Suprapubic skin (tissue), 4 donors: Measurements from ENCODE around the gene SLC25A42. TPM values are rescaled to one million over a fixed set of nuclear protein-coding genes. Genes with fewer than 3 reads are reported as not detected.

Experiments
- DNase-seq, 2 donors: peaks; one replicate each; pipeline ENCODE4 v3.0.0-alpha.2; 2019; ENCODE audit warnings: low spot score in 2 of 2
- H3K27ac ChIP-seq: fragments of 200-600 bp; sonication (generic); one replicate; pipeline ENCODE4 v1.5.1; 2019
- H3K27me3 ChIP-seq: fragments of 200-600 bp; sonication (generic); one replicate; pipeline ENCODE4 v1.5.1; 2019
- H3K36me3 ChIP-seq: fragments of 200-600 bp; sonication (generic); one replicate; pipeline ENCODE4 v1.5.1; 2019
- H3K4me1 ChIP-seq: fragments of 200-600 bp; sonication (generic); one replicate; pipeline ENCODE4 v1.5.1; 2019
- H3K4me3 ChIP-seq: fragments of 200-600 bp; sonication (generic); one replicate; pipeline ENCODE4 v1.5.1; 2019; ENCODE audit warnings: mild to moderate bottlenecking
- H3K9me3 ChIP-seq: fragments of 200-600 bp; sonication (generic); one replicate; pipeline ENCODE4 v1.5.1; 2019
- EP300 ChIP-seq: sonication (generic); formaldehyde crosslinking; IDR thresholded peaks from one replicate; pipeline ENCODE4 v1.6.1; 2017; ENCODE audit warnings: antibody characterized with exemption
- POLR2A ChIP-seq, 2 donors: fragments of 450-650 bp; IDR thresholded peaks; one replicate each; pipeline ENCODE4 v1.6.1; 2017; ENCODE audit warnings: antibody characterized with exemption in 2 of 2, mild to moderate bottlenecking in 2 of 2, moderate library complexity in 2 of 2
- POLR2AphosphoS5 ChIP-seq, 3 donors: sonication (generic); formaldehyde crosslinking; IDR thresholded peaks; one replicate each; pipeline ENCODE4 v1.6.1; 2017; ENCODE audit warnings: antibody characterized with exemption in 3 of 3
- WGBS: methylation state at CpG from one replicate; pipeline ENCODE4 v1.1.5; 2018; 5-methylcytosine and 5-hydroxymethylcytosine counted together
- total RNA-seq, 4 donors: library from RNA; depleted of rRNA; stranded (reverse); fragments of >200 nt; gene quantifications; one replicate each; pipeline ENCODE4 v1.1.0, GENCODE V29; 2016
- TF ChIP-seq, protein P1 (sequence below), 2 donors: fragments of 200-600 bp in 1 of 2; fragments of 450-650 bp in 1 of 2; sonication (generic) in 1 of 2; IDR thresholded peaks; one replicate each; pipeline ENCODE4 v1.5.1; 2016 to 2019; ENCODE audit warnings: antibody characterized with exemption in 2 of 2, mild to moderate bottlenecking in 1 of 2, moderate library complexity in 1 of 2

The SLC25A42 gene
- total RNA-seq, 4 donors from 2014 or later, result 4.9 to 14.6 (median 10.6) TPM

DNA sequence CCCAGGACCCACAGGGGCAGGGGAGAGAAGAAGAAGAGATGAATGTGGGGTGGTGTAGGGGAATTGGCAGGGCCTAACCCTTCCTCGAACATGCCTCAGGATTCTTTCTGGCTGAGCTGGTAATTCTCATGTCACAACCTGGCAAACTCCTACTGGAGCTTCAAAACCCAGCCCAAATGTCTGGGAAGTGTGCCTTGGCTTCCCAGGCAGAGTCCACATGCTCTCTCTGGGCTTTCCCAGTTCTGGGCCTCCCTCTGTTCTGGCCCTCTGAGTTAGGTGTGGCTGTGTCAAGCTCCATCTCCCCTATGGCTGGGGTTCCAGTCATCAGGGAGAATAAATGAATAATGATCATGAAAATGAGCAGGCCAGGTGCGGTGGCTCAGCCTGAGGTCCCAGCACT is 85.6 kb downstream of the SLC25A42 start:
- Histone ChIP-seq H3K9me3 (no peaks in the 10 kb centered on the region), H3K4me1 (peaks cover 3% of the 10 kb centered on the region), H3K27me3 (no peaks in the 10 kb centered on the region), H3K27ac (no peak overlapping the region), H3K4me3 (no peak overlapping the region), H3K36me3 (peaks cover 33% of the 10 kb centered on the region)
- DNase-seq, result no peak
- WGBS, result 69% methylated on average over 1 of the region's 2 CpGs
- TF ChIP-seq EP300, result no peak
- TF ChIP-seq, protein P1, sequence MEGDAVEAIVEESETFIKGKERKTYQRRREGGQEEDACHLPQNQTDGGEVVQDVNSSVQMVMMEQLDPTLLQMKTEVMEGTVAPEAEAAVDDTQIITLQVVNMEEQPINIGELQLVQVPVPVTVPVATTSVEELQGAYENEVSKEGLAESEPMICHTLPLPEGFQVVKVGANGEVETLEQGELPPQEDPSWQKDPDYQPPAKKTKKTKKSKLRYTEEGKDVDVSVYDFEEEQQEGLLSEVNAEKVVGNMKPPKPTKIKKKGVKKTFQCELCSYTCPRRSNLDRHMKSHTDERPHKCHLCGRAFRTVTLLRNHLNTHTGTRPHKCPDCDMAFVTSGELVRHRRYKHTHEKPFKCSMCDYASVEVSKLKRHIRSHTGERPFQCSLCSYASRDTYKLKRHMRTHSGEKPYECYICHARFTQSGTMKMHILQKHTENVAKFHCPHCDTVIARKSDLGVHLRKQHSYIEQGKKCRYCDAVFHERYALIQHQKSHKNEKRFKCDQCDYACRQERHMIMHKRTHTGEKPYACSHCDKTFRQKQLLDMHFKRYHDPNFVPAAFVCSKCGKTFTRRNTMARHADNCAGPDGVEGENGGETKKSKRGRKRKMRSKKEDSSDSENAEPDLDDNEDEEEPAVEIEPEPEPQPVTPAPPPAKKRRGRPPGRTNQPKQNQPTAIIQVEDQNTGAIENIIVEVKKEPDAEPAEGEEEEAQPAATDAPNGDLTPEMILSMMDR (IDR thresholded peaks at IDR 0.05), result no peak
- TF ChIP-seq POLR2AphosphoS5 (IDR thresholded peaks at IDR 0.05), result no peak
- TF ChIP-seq POLR2A (IDR thresholded peaks at IDR 0.05), result no peak

DNA sequence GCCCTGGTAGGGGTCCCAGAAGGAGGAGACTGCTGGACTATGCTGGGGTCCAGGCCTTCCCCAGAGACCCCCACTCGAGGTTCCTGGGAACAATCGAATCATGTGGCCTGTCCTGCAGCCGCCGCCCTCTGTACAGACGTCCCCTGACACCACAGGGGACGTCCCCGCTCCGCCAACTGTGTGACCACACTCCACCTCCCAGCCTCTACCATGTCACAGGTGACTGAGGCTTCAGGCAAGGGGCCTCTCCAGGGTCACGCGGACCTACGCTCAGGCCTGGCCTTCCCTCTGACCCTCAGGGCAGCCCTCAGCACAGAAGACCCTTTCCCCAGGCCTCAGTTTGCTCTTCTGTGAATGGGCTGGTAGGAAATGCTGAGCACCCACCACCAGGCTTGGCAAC is 87.6 kb downstream of the SLC25A42 start:
- H3K27me3 ChIP-seq, result no peaks in the 10 kb centered on the region
- no peak for TF ChIP-seq EP300
- TF ChIP-seq, protein P1 (IDR thresholded peaks at IDR 0.05), result no peak
- no peak for TF ChIP-seq POLR2A (IDR thresholded peaks at IDR 0.05)
- TF ChIP-seq POLR2AphosphoS5 (IDR thresholded peaks at IDR 0.05), result no peak
- no peaks in the 10 kb centered on the region for H3K9me3 ChIP-seq
- WGBS, result 100% methylated on average over 3 of the region's 11 CpGs
- peaks cover 33% of the 10 kb centered on the region for H3K36me3 ChIP-seq
- no peak overlapping the region for H3K4me3 ChIP-seq
- DNase-seq, result no peak
- no peaks in the 10 kb centered on the region for H3K4me1 ChIP-seq
- H3K27ac ChIP-seq, result no peak overlapping the region

DNA sequence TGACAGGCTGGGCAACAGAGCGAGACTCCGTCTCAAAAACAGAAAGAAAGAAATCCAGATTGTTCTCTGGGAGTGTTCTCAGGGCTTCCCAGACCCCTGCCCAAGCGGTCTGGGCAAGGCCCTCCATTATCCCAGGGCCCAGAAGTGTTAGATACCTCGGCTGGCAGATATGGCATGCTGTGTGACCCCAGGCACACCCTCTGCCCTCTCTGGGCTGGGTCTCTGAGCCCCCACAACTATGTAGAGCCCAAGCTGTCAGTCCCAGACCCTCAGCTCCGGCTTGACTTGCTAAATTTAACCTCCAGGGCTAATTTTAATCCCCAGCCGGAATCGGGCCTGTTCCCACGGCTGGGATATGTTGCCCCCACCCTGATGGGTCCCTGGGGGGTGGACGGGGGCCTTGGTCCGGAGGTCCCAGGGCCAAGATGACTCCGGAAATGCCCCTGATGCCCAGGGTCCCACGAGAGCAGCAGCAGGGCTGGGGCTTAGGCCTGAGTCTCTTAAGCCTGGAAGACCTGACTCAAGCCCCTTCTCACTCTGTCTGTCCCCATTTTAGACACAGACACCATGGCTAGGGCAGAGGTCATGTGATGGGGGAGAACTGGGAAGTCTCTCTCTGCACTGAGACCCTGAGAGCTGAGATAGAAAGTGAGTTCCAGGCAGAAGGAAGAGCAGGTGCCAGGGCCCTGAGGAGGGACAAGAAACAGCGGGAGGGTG is 89.0 kb downstream of the SLC25A42 start:
- no peak for DNase-seq
- no peaks in the 10 kb centered on the region for H3K27me3 ChIP-seq
- 87% methylated on average over 13 of the region's 13 CpGs for WGBS
- no peaks in the 10 kb centered on the region for H3K9me3 ChIP-seq
- H3K4me1 ChIP-seq, result no peaks in the 10 kb centered on the region
- no peak overlapping the region for H3K27ac ChIP-seq
- H3K4me3 ChIP-seq, result no peak overlapping the region
- peaks cover 19% of the 10 kb centered on the region for H3K36me3 ChIP-seq
- TF ChIP-seq, protein P1 (IDR thresholded peaks at IDR 0.05), result no peak
- no peak for TF ChIP-seq POLR2A (IDR thresholded peaks at IDR 0.05)
- TF ChIP-seq EP300, result no peak
- TF ChIP-seq POLR2AphosphoS5 (IDR thresholded peaks at IDR 0.05), result no peak

DNA sequence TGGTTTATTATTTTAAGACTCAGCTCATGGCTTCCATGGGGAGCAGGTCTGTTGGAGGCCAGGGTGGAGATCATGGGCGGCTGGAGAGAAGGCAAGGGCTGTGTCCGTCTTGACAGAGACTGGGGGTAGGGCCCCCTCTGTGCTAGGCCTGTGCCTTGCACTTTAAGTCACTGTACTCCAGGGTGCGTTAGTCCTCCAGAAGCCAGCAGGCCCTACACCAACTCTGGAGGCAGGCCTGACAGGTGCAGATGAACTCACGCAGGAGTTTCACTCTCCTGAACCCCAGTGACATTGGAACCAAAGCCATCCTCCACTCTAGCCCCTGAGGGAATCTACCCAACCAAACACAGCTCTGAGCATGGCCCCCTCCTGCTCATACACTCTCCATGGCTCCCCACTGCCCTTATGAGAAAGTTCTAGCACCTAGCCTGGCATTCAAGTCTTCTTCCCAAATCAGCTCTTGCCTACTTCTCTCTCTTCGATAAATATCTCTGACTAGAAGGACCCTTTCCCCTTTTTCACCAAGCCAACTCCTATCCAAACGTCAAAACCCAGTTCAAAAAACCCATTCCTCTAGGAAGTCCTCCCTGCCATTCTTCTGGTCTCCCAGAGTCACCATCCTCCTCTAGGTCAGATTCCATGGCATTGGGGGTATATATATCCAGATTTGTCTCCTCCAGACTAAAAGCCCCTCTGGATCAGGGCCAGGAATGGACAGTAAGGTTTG is 91.1 kb downstream of the SLC25A42 start:
- Histone ChIP-seq H3K9me3 (no peaks in the 10 kb centered on the region), H3K36me3 (no peaks in the 10 kb centered on the region), H3K27ac (no peak overlapping the region), H3K4me1 (no peaks in the 10 kb centered on the region), H3K4me3 (no peak overlapping the region), H3K27me3 (no peaks in the 10 kb centered on the region)
- no peak for DNase-seq
- WGBS, result 93% methylated on average over 6 of the region's 6 CpGs
- TF ChIP-seq EP300 (no peak), POLR2A (IDR thresholded peaks at IDR 0.05) (no peak), POLR2AphosphoS5 (IDR thresholded peaks at IDR 0.05) (no peak)
- TF ChIP-seq, protein P1 (IDR thresholded peaks at IDR 0.05), result no peak

DNA sequence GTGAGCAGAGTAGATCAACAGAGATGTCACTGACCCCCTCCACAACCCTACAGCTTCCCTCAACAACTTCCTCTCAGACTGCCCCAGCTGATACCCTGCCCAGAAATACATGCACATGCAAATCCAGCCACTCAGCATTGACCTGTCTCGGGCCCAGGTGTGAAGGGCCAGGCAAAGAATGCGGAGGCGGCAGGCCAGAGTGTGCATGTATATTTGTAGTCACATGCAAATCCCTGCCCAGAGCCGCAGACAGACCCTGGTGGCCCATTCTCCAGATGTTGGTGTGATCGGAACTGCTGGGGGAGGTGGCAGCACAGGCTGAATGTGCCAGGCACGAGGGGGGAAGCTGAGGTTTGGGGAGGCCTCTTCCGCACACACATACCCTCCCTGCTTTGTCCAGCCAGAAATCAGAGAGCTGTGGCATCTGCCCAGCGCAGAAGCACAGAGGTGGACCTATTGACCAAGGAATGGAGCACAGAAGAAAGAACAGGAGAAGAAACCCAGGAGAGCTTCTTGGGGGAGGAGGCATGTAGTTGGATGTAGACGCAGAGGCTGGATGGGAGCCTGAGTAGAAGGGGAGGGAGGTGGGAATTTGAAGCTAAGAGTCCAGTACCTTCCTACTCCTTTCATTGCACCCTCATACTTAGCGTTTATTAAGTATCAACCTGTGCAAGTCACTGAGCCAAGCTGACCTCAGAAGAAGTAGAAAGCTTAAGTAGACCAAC is 91.9 kb downstream of the SLC25A42 start:
- TF ChIP-seq POLR2A (IDR thresholded peaks at IDR 0.05) (no peak), EP300 (no peak), POLR2AphosphoS5 (IDR thresholded peaks at IDR 0.05) (no peak)
- TF ChIP-seq, protein P1 (IDR thresholded peaks at IDR 0.05), result no peak
- no peaks in the 10 kb centered on the region for H3K4me1 ChIP-seq
- H3K36me3 ChIP-seq, result no peaks in the 10 kb centered on the region
- no peaks in the 10 kb centered on the region for H3K27me3 ChIP-seq
- H3K4me3 ChIP-seq, result no peak overlapping the region
- H3K9me3 ChIP-seq, result no peaks in the 10 kb centered on the region
- no peak for DNase-seq
- no peak overlapping the region for H3K27ac ChIP-seq
- 90% methylated on average over 10 of the region's 10 CpGs for WGBS
